Left lung (tissue), 10 donors: ENCODE results near the gene FFAR1. TPM values are rescaled to one million over a fixed set of nuclear protein-coding genes. Genes with fewer than 3 reads are reported as not detected.

Experiments
- ATAC-seq: fragments of 200-7000 bp; cut with Tn5 transposase; one replicate; pipeline ENCODE4 v1.9.1; 2020; ENCODE audit warnings: moderate library complexity
- DNase-seq, 4 donors: peaks; one replicate each; pipeline ENCODE4 v3.0.0-alpha.2; 2013 to 2020
- H3K27ac ChIP-seq, 2 donors: fragments of 200-600 bp; sonication (generic) in 1 of 2; one replicate each; pipeline versions ENCODE4 v1.5.0 to v1.8.0; 2020 to 2021
- H3K27me3 ChIP-seq, 2 donors: fragments of 200-600 bp; sonication (generic) in 1 of 2; one replicate each; pipeline versions ENCODE4 v1.5.0 to v1.8.0; 2020 to 2021
- H3K36me3 ChIP-seq, 2 donors: fragments of 200-600 bp; sonication (generic) in 1 of 2; one replicate each; pipeline versions ENCODE4 v1.5.0 to v1.8.0; 2020 to 2021
- H3K4me1 ChIP-seq, 2 donors: fragments of 200-600 bp; one replicate each; pipeline ENCODE4 v1.8.0; 2021
- H3K4me3 ChIP-seq, 2 donors: fragments of 200-600 bp; sonication (generic) in 1 of 2; one replicate each; pipeline versions ENCODE4 v1.5.0 to v1.8.0; 2020 to 2021; ENCODE audit warnings: mild to moderate bottlenecking in 1 of 2
- H3K9me3 ChIP-seq, 2 donors: fragments of 200-600 bp; sonication (generic) in 1 of 2; one replicate each; pipeline versions ENCODE4 v1.5.0 to v1.8.0; 2020 to 2021
- intact Hi-C, 2 donors: fragments of 100-400 bp; cut with DNase I; formaldehyde crosslinking; loops; one replicate each; pipeline versions ENCODE4 v1.11.2 to v1.14.2; 2022
- polyA plus RNA-seq, 6 donors: library from polyadenylated mRNA; unstranded; fragments of 120-200 nt; gene quantifications; one replicate each; pipeline ENCODE4 v1.2.1, GENCODE V29; 2013; ENCODE audit not compliant: insufficient read length in 6 of 6
- total RNA-seq, 2 donors: library from RNA; stranded (reverse); fragmentation: NEBNext Ultra II Directional; extraction: Animal tissue kit (Norgen Biotek cat#: 25700); gene quantifications; one replicate each; pipeline ENCODE4 v1.2.1, GENCODE V29; 2021
- TF ChIP-seq, protein P1 (sequence below), 2 donors: fragments of 200-600 bp; sonication (generic) in 1 of 2; IDR thresholded peaks; one replicate each; pipeline versions ENCODE4 v1.5.0 to v1.8.0; 2021; ENCODE audit warnings: antibody characterized with exemption in 2 of 2
- donor health status: DM: no; HTN: yes; CAD: no.
- donor health status: DM: no; HTN: no; CAD: no.

FFAR1 gene
- total and polyA plus RNA-seq, 8 donors = 0.06 to 0.74 (median 0.28) TPM; not detected in 2

DNA sequence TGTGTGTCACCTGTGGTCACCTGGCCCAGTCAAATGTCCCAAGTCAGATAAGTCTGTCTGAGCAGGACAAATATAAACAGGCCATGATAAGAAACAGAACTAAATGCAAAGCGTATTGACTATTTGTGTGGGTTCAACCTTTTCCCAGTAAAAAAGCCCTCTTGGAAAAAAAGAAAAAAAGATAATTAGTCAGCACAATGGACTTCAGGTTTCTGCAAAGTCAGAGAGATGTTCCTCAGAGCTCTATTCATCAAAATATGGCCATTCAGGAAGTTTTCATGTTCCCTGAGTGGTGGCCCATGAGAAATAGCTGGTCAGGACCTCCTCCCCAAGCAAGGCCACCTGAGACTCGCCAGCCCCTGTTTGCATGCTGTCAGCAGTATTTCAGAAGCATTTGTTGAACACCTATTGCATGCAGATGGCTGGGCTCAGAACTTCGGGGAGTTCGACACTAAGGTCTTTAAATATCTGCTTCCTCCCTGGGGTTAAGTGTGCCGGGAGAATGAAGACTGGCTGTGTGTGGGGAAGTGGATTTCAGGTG is 13.2 kb downstream of the FFAR1 start:
- peaks cover 0 to 14% of the 10 kb centered on the region in 2 donors for H3K4me1 ChIP-seq
- ATAC-seq = no peak
- no peak overlapping the region for H3K27ac ChIP-seq
- H3K27me3 ChIP-seq = peaks cover 0 to 12% of the 10 kb centered on the region in 2 donors
- no peak overlapping the region for H3K4me3 ChIP-seq
- DNase-seq = no peak
- TF ChIP-seq, protein P1, sequence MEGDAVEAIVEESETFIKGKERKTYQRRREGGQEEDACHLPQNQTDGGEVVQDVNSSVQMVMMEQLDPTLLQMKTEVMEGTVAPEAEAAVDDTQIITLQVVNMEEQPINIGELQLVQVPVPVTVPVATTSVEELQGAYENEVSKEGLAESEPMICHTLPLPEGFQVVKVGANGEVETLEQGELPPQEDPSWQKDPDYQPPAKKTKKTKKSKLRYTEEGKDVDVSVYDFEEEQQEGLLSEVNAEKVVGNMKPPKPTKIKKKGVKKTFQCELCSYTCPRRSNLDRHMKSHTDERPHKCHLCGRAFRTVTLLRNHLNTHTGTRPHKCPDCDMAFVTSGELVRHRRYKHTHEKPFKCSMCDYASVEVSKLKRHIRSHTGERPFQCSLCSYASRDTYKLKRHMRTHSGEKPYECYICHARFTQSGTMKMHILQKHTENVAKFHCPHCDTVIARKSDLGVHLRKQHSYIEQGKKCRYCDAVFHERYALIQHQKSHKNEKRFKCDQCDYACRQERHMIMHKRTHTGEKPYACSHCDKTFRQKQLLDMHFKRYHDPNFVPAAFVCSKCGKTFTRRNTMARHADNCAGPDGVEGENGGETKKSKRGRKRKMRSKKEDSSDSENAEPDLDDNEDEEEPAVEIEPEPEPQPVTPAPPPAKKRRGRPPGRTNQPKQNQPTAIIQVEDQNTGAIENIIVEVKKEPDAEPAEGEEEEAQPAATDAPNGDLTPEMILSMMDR (IDR thresholded peaks at IDR 0.05) = no peak
- H3K9me3 ChIP-seq = no peaks in the 10 kb centered on the region
- intact Hi-C loops = no loop called here
- no peaks in the 10 kb centered on the region for H3K36me3 ChIP-seq

DNA sequence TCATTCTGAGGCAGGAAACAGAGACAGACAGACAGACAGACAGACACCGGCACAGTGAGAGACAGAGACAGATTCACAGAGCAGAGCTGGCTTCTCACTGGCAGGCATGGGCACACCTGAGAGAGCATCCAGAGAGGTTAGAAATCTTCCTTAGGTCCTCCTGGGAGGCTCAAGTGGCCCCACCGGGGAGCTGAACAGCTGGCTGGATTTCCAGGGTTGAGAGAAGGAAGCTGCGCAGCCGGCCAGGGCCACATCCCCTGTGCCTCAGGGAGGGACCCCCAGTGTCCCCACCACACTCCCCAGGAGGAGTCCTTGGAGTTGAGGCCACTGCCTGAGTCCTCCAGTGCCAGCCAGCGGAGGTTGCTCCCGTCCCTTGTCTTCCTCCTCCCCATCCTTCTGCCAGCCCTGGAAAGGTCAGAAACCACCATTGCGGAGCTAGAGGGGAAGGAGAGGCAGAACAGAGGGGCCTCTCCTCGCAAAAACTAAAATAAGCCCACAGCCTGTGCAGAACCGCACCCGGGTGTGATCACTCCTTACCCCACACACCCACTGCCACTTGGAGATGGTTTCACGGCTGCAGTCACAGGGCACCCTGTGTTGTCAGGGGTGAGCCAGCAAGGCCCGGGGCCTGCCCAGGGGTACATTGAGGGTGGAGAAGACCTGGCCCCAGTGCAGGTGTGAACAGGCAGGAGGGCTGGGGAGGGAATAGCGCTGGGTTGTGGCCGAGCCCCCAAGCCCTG is 14.7 kb downstream of the FFAR1 start:
- Histone ChIP-seq H3K36me3 (no peaks in the 10 kb centered on the region), H3K4me3 (no peak overlapping the region), H3K27ac (no peak overlapping the region), H3K27me3 (peaks cover 0 to 15% of the 10 kb centered on the region in 2 donors), H3K4me1 (peaks cover 0 to 10% of the 10 kb centered on the region in 2 donors), H3K9me3 (no peaks in the 10 kb centered on the region)
- ATAC-seq (no peak), DNase-seq (no peak)
- TF ChIP-seq, protein P1 (IDR thresholded peaks at IDR 0.05) = no peak
- intact Hi-C loops = no loop called here

DNA sequence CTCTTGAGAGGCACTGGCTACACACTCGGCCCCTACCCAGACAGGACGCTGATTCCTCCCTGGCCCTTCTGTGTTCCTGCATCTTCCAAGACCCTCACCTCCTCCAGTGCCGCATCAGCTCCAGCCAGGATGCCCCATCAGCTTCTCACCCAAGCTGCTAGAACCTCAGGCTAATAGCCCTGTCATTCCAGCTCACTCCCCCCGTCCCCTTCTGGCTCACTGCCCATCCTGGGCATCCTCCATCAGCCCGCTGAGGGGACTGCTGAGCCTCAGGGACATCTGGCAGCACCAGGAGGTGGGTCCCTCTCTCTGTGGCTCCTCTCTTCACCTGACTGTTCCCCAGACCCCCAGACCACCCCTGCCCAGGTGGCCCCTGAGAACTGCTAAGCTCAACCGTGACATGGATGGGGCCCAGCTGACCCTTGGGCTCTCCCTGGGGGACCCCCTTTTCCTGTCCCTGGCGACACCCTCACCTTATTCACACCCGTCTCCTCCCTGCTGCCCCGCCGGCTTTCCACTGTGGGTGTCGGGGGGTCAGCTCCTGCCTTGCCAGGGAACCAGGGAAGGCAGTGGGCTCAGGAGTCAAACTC is 15.4 kb downstream of the FFAR1 start:
- ATAC-seq (no peak), DNase-seq (no peak)
- H3K9me3 ChIP-seq = no peaks in the 10 kb centered on the region
- H3K27ac ChIP-seq = no peak overlapping the region
- H3K4me1 ChIP-seq = peaks cover 0 to 3% of the 10 kb centered on the region in 2 donors
- H3K36me3 ChIP-seq = no peaks in the 10 kb centered on the region
- TF ChIP-seq, protein P1 (IDR thresholded peaks at IDR 0.05) = no peak
- intact Hi-C loops = no loop called here
- H3K4me3 ChIP-seq = no peak overlapping the region
- H3K27me3 ChIP-seq = peaks cover 0 to 15% of the 10 kb centered on the region in 2 donors

DNA sequence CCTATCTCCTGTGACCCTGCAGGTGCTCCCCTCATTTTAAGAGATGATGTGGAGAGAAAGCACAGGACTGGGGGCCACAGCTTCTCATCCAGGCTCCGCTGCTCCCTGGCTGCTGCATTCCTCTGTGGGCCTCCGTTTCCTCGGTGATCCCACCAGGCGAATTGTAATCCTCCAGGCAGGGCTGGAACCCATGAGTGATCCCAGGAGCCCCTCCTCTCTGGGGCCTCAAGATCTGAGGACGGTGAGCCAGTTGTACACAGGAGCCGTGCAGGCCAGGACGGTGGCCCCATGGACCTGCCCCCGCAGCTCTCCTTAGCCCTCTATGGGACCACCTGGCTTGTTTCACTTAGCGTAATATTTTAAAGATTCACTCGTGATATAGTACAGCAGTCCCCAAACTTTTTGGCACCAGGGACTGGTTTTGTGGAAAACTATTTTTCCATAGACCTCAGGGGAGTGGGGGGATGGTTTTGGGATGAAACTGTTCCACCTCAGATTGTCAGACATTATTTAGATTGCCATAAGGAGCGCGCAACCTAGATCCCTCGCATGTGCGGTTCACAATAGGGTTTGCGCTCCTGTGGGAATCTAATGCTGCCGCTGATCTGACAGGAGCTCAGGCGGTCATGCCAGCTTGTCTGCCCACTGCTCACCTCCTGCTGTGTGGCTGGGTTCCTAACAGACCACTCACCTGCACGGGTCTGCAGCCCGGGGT is 16.2 kb downstream of the FFAR1 start:
- Histone ChIP-seq H3K4me1 (no peaks in the 10 kb centered on the region), H3K4me3 (no peak overlapping the region), H3K9me3 (no peaks in the 10 kb centered on the region), H3K36me3 (no peaks in the 10 kb centered on the region), H3K27me3 (peaks cover 0 to 15% of the 10 kb centered on the region in 2 donors), H3K27ac (no peak overlapping the region)
- no peak for DNase-seq
- ATAC-seq = no peak
- intact Hi-C loops = no loop called here
- TF ChIP-seq, protein P1 (IDR thresholded peaks at IDR 0.05) = no peak

DNA sequence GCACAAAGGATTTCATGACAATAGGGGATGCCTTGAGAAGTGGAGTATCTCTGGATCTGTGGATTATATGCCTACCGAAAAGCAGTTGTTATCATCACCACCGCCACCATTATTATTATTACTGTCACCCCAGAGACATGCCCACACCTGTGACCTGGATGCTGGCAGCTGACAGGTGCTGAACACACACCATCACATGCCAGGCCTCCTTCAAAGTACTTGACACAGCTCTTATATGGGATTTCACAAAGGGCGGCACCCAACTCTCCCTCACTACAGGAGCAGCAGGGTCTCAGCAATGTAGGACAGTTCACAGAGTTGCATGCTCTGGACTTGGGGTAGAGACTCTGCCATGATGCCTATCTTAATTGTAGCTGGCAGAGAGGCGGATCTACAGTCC is 17.6 kb downstream of the FFAR1 start:
- H3K27me3 ChIP-seq = peaks cover 0 to 15% of the 10 kb centered on the region in 2 donors
- DNase-seq = no peak
- intact Hi-C loops = no loop called here
- TF ChIP-seq, protein P1 (IDR thresholded peaks at IDR 0.05) = no peak
- H3K9me3 ChIP-seq = peaks cover 0 to 6% of the 10 kb centered on the region in 2 donors
- H3K36me3 ChIP-seq = no peaks in the 10 kb centered on the region
- no peak overlapping the region for H3K27ac ChIP-seq
- ATAC-seq = peak; percentile 87
- H3K4me3 ChIP-seq = no peak overlapping the region
- no peaks in the 10 kb centered on the region for H3K4me1 ChIP-seq
